ENCODE data around the gene KCNC1. TPM values are rescaled to one million over a fixed set of nuclear protein-coding genes. Genes with fewer than 3 reads are reported as not detected.

KCNC1 gene
- total and polyA plus RNA-seq, 3 donors from 2014 or later: 3.3 to 5.8 (median 5.2) TPM

DNA sequence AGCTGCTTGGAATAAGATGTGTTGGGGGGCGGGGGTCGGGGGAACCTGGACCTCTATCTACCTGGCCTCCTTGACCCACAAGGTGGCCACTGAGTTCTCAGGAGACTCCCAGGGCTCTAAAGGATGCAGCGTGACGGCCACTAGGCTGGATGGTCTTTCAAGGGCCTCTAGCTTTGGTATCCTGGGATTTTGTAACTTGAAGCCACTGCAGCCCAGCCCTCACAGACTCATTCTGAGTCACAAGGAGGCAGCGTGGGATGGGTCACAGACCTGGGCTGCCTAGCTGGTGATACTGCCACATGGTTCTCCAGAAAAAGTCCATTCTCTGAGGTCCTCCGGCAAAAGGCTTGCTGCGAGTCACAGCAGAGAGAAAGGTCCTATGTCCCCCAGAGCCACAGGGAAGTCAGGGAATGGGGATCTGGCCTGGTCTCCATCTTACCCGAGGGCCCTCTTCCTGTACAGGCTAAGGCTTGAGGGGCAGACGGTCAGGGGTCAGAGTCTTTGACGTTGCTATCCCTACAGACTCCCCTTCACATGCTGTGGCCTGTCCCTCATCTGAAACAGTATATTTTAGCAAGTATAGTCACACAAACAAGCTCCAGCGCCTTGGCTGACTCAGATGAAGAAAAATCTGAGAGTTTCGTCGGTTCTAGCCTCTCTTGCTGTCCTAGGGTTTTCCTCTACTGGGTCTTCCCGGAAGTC is 52.4 kb downstream of the KCNC1 start:
- H3K4me3 ChIP-seq: no peak overlapping the region
- TF ChIP-seq POLR2A (IDR thresholded peaks at IDR 0.05): no peak
- TF ChIP-seq, protein P1, sequence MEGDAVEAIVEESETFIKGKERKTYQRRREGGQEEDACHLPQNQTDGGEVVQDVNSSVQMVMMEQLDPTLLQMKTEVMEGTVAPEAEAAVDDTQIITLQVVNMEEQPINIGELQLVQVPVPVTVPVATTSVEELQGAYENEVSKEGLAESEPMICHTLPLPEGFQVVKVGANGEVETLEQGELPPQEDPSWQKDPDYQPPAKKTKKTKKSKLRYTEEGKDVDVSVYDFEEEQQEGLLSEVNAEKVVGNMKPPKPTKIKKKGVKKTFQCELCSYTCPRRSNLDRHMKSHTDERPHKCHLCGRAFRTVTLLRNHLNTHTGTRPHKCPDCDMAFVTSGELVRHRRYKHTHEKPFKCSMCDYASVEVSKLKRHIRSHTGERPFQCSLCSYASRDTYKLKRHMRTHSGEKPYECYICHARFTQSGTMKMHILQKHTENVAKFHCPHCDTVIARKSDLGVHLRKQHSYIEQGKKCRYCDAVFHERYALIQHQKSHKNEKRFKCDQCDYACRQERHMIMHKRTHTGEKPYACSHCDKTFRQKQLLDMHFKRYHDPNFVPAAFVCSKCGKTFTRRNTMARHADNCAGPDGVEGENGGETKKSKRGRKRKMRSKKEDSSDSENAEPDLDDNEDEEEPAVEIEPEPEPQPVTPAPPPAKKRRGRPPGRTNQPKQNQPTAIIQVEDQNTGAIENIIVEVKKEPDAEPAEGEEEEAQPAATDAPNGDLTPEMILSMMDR (IDR thresholded peaks at IDR 0.05): no peak
- 91 to 95% methylated on average over 14 of the region's 14 CpGs for WGBS, 2 donors
- intact Hi-C loops (cut with DNase I; ENCODE audit: low total_unique reads): no loop called here
- DNase-seq: no peak
- H3K36me3 ChIP-seq (ENCODE audit: low read depth, missing control alignments): no peaks in the 10 kb centered on the region
- H3K27me3 ChIP-seq: no peaks in the 10 kb centered on the region
- no peak overlapping the region for H3K27ac ChIP-seq
- H3K4me1 ChIP-seq: no peaks in the 10 kb centered on the region
- H3K9me3 ChIP-seq: no peaks in the 10 kb centered on the region

DNA sequence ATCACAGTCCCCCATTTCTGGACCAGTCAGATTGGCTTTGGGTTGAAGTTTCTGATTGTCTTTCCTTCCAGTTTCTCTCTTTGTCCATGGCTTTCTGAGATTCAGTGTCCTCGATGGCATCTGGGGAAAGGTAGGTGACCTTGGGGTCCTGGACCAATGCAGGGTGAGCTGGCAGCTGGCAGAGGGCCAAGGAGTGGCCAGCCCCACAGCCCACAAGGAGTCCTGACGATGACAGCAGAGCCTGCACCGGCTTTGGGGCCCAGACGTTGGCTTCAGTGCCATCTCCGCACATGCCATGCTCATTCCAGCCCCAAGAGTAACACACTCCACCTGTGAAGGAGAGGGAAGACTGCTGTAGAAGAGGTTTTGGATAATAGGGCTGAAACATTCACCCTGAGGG is 53.5 kb downstream of the KCNC1 start:
- no peak overlapping the region for H3K4me3 ChIP-seq
- TF ChIP-seq, protein P1 (IDR thresholded peaks at IDR 0.05): no peak
- TF ChIP-seq POLR2A (IDR thresholded peaks at IDR 0.05): no peak
- H3K9me3 ChIP-seq: no peaks in the 10 kb centered on the region
- no peaks in the 10 kb centered on the region for H3K36me3 ChIP-seq (ENCODE audit: low read depth, missing control alignments)
- no peaks in the 10 kb centered on the region for H3K4me1 ChIP-seq
- no peak for DNase-seq
- no peak overlapping the region for H3K27ac ChIP-seq
- no peaks in the 10 kb centered on the region for H3K27me3 ChIP-seq
- intact Hi-C loops (cut with DNase I; ENCODE audit: low total_unique reads): no loop called here
- 91 to 100% methylated on average over 5 of the region's 5 CpGs for WGBS, 2 donors

DNA sequence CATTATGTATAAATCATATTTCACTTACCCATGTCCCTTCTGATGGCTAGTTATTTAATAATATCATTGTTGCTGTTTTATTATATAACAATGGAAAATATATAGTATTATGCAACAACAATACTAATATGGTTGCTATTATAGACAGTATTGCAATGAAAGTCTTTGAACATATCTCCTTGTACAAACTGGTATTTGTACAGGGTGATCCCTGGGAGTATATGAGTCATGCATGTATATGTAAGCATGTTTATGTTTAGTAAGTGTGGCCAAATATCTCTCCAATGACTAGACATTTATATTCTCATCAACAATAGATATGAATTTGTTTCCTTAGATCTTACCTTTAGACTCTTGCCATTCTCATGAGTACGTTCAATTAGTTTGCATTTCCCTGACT is 55.9 kb downstream of the KCNC1 start:
- no peaks in the 10 kb centered on the region for H3K4me1 ChIP-seq
- H3K27me3 ChIP-seq: no peaks in the 10 kb centered on the region
- intact Hi-C loops (cut with DNase I; ENCODE audit: low total_unique reads): no loop called here
- no peak overlapping the region for H3K4me3 ChIP-seq
- H3K9me3 ChIP-seq: no peaks in the 10 kb centered on the region
- WGBS, 2 donors: 92 to 97% methylated on average over 1 of the region's 1 CpG
- H3K36me3 ChIP-seq (ENCODE audit: low read depth, missing control alignments): no peaks in the 10 kb centered on the region
- no peak for DNase-seq
- H3K27ac ChIP-seq: no peak overlapping the region
- TF ChIP-seq POLR2A (IDR thresholded peaks at IDR 0.05): no peak
- TF ChIP-seq, protein P1 (IDR thresholded peaks at IDR 0.05): no peak

DNA sequence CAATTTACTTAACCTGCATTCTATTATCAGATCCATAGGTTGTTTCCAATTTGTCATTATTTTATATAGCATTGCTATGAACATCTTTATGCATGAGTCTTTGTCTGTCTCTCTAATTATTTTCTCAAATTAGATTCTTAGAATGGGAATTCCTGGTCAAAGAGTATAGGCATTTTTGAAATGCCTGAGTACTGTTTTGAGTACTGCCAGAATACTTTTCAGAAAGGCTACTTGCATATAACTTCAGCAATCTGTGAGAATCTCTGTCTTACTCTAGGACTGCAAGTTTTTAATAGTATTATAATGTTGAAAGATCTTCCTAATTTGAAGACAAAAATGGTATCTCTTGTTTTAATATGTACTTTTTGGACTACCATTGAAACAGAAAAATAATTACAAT is 56.6 kb downstream of the KCNC1 start:
- Histone ChIP-seq H3K4me3 (no peak overlapping the region), H3K36me3 (ENCODE audit: low read depth, missing control alignments) (no peaks in the 10 kb centered on the region), H3K9me3 (no peaks in the 10 kb centered on the region), H3K27ac (no peak overlapping the region), H3K27me3 (no peaks in the 10 kb centered on the region), H3K4me1 (no peaks in the 10 kb centered on the region)
- intact Hi-C loops (cut with DNase I; ENCODE audit: low total_unique reads): no loop called here
- DNase-seq: no peak
- TF ChIP-seq, protein P1 (IDR thresholded peaks at IDR 0.05): no peak
- no peak for TF ChIP-seq POLR2A (IDR thresholded peaks at IDR 0.05)

DNA sequence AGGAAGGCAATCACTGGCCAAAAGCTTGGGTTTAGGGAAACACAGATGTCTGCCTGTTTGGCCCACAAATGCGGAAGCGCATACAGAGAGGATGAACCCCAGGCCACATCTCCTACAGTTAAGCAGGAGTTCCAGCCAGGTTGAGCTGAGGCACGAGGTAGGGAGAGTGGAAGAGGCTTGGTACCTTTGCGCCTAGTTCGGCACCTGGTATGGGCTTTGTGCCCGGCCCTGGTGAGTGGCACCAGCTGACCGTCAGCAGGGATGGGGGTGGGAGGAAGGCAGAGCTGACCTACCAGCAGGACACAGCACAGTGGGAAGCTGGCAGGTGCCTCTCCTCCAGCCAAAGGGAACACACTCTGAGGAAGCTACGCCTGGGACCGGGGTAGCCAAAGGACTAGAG is 57.6 kb downstream of the KCNC1 start:
- intact Hi-C loops (cut with DNase I; ENCODE audit: low total_unique reads): no loop called here

More for the DNA sequence above, 57.6 kb downstream of the KCNC1 start:
- Histone ChIP-seq H3K9me3 (no peaks in the 10 kb centered on the region), H3K27ac (no peak overlapping the region), H3K27me3 (no peaks in the 10 kb centered on the region), H3K4me3 (no peak overlapping the region), H3K4me1 (no peaks in the 10 kb centered on the region), H3K36me3 (ENCODE audit: low read depth, missing control alignments) (no peaks in the 10 kb centered on the region)
- no peak for TF ChIP-seq POLR2A (IDR thresholded peaks at IDR 0.05)
- TF ChIP-seq, protein P1 (IDR thresholded peaks at IDR 0.05): no peak
- no peak for DNase-seq
- 95% methylated on average over 9 of the region's 9 CpGs for whole genome bisulfite sequencing, 2 donors
